ENCODE results near the gene NBEA.
"Not testable (repeated sequence)": the region's sequence is repeated elsewhere in the genome, so short reads cannot be mapped to it uniquely, and the experiment has no call there.

Gene NBEA

DNA sequence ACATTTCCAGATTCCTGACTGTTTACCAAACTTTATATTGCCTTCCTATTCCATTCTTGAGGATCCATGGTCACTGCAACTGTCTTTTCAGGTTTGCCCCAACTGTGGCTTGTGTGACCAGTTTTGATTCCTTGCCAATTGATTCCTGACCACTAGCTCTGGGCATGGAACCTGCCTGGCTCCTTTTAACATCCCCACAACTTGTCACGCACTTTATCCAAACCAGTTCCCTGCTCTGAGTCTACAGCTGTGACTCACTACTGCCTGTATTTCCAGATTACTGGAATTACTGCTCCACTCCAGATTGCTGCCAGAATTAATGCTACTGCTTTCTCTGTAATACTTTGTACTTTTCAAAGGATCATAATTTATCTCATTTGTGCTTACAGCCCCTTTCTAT is 13.4 kb upstream of the NBEA start:
- not testable (repeated sequence) for H3K9me3 ChIP-seq (ENCODE audit: control insufficient read depth, low read length); H3K27ac ChIP-seq (ENCODE audit: insufficient read depth, low read depth, low read length, poor library complexity, severe bottlenecking); H3K4me1 ChIP-seq (ENCODE audit: control insufficient read depth, insufficient read depth, low read length); H3K4me3 ChIP-seq (ENCODE audit: insufficient read depth, low read depth, low read length); H3K27me3 ChIP-seq (ENCODE audit: control insufficient read depth, insufficient read depth, low read length, poor library complexity, severe bottlenecking); H3K36me3 ChIP-seq (ENCODE audit: control insufficient read depth, insufficient read depth, low read length)
- 89 to 91% methylated on average over 1 of the region's 1 CpG for WGBS, 2 experiments

DNA sequence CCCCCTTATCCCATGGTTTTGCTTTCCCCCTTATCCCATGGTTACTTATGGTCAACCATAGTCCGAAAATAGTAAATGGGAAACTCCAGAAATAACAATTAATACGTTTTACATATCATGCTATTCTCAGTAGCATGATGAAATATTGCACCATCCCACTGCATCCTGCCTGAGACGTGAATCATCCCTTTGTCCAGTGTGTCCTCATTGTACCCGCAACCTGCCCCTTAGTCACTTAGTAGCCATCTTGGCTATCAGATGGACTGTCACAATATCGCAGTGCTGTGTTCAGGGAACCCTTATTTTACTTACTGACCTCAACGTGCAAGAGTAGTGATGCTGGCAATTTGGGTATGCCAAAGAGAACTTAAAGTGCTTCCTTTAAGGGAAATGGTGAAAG is 10.5 kb upstream of the NBEA start:
- Histone ChIP-seq H3K4me1 (ENCODE audit: control insufficient read depth, insufficient read depth, low read length) (no peaks in the 10 kb centered on the region), H3K27me3 (ENCODE audit: control insufficient read depth, insufficient read depth, low read length, poor library complexity, severe bottlenecking) (no peaks in the 10 kb centered on the region), H3K9me3 (ENCODE audit: control insufficient read depth, low read length) (no peaks in the 10 kb centered on the region), H3K27ac (ENCODE audit: insufficient read depth, low read depth, low read length, poor library complexity, severe bottlenecking) (no peak overlapping the region), H3K4me3 (ENCODE audit: insufficient read depth, low read depth, low read length) (no peak overlapping the region), H3K36me3 (ENCODE audit: control insufficient read depth, insufficient read depth, low read length) (no peaks in the 10 kb centered on the region)
- 91 to 92% methylated on average over 6 of the region's 6 CpGs for WGBS, 2 experiments

DNA sequence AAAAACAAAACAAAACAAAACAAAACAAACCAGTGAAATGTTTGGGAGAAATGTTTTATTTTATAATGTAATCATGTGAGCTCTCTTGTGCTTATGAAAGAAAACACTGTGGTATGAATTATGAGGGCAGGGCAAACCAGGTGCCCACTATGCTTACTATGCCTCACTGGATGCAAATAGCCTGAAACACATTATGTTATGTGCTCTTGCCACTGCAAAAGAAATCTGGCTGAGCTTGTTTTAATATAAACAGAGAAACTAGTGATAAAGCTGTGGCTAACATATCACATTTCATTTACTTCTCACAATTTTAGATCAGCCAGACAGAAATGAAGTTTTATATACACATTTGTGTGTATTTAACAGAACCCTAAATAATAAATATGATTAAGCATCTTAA is 8.7 kb upstream of the NBEA start:
- Histone ChIP-seq H3K27me3 (ENCODE audit: control insufficient read depth, insufficient read depth, low read length, poor library complexity, severe bottlenecking) (no peaks in the 10 kb centered on the region), H3K4me3 (ENCODE audit: insufficient read depth, low read depth, low read length) (no peak overlapping the region), H3K36me3 (ENCODE audit: control insufficient read depth, insufficient read depth, low read length) (no peaks in the 10 kb centered on the region), H3K27ac (ENCODE audit: insufficient read depth, low read depth, low read length, poor library complexity, severe bottlenecking) (no peak overlapping the region), H3K4me1 (ENCODE audit: control insufficient read depth, insufficient read depth, low read length) (no peaks in the 10 kb centered on the region), H3K9me3 (ENCODE audit: control insufficient read depth, low read length) (no peaks in the 10 kb centered on the region)

DNA sequence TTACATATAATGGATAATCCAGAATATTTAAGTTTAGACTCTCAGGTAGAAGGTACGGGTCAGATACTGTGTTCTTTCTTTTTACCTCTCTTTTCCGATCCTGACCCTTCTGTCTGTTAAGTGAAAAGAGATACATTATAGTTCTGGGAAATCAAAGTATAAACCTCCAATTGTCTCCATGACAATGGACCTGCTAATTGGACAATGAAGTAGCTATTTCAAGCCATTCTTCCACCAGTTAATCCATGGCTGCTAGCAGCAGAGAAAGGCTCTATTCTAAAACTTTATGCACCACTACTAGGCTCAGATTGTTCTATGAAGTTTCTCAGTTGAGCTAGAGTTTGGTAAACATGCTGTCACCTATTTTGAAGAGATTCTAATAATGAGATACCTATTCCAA is 8.3 kb upstream of the NBEA start:
- Histone ChIP-seq H3K4me3 (ENCODE audit: insufficient read depth, low read depth, low read length) (no peak overlapping the region), H3K9me3 (ENCODE audit: control insufficient read depth, low read length) (no peaks in the 10 kb centered on the region), H3K36me3 (ENCODE audit: control insufficient read depth, insufficient read depth, low read length) (no peaks in the 10 kb centered on the region), H3K27ac (ENCODE audit: insufficient read depth, low read depth, low read length, poor library complexity, severe bottlenecking) (no peak overlapping the region), H3K27me3 (ENCODE audit: control insufficient read depth, insufficient read depth, low read length, poor library complexity, severe bottlenecking) (no peaks in the 10 kb centered on the region), H3K4me1 (ENCODE audit: control insufficient read depth, insufficient read depth, low read length) (no peaks in the 10 kb centered on the region)
- 88 to 100% methylated on average over 2 of the region's 2 CpGs for WGBS, 2 experiments

DNA sequence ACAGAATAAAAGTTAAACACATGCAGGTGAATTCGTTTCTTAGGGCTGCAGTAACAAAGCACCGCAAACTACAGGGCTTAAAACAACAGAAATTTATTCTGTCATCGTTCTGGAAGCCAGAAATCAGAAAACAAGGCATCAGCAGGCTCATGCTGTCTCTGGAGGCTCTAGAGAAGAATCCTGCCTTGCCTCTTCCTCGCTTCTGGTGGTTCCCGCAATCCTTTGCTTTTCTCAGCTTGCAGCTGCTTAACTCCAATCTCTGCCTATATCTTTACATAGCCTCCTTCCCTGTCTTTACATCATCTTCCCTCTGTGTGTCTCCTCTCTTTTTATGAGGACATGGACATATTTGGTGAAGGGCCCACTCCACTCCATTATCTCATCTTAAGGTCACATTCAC is 6.2 kb upstream of the NBEA start:
- 81 to 88% methylated on average over 5 of the region's 5 CpGs for WGBS, 2 experiments
- Histone ChIP-seq H3K36me3 (ENCODE audit: control insufficient read depth, insufficient read depth, low read length) (no peaks in the 10 kb centered on the region), H3K27ac (ENCODE audit: insufficient read depth, low read depth, low read length, poor library complexity, severe bottlenecking) (no peak overlapping the region), H3K4me1 (ENCODE audit: control insufficient read depth, insufficient read depth, low read length) (no peaks in the 10 kb centered on the region), H3K9me3 (ENCODE audit: control insufficient read depth, low read length) (no peaks in the 10 kb centered on the region), H3K4me3 (ENCODE audit: insufficient read depth, low read depth, low read length) (no peak overlapping the region), H3K27me3 (ENCODE audit: control insufficient read depth, insufficient read depth, low read length, poor library complexity, severe bottlenecking) (no peaks in the 10 kb centered on the region)

DNA sequence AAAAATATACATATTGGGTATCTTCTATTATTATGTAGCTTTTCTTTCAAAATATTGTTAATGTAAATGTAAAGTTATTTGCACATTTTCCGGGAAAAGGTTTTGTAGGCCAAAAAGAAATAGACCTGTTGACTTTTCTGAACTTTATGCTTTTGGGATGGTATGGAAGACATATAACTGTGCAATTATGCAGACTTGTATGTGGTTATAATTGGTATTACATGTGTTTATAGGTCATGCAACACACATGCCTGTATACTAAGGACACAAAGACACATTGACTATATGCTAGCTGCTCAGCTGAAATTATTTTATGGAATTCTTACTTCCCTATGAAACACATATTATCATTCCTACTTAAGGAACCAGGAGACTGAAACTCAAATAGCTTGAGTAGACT is 2.3 kb upstream of the NBEA start:
- no peaks in the 10 kb centered on the region for H3K36me3 ChIP-seq (ENCODE audit: control insufficient read depth, insufficient read depth, low read length)
- WGBS, 2 experiments, result 88 to 95% methylated on average over 1 of the region's 1 CpG
- no peaks in the 10 kb centered on the region for H3K4me1 ChIP-seq (ENCODE audit: control insufficient read depth, insufficient read depth, low read length)
- H3K27me3 ChIP-seq (ENCODE audit: control insufficient read depth, insufficient read depth, low read length, poor library complexity, severe bottlenecking), result no peaks in the 10 kb centered on the region
- no peak overlapping the region for H3K27ac ChIP-seq (ENCODE audit: insufficient read depth, low read depth, low read length, poor library complexity, severe bottlenecking)
- H3K9me3 ChIP-seq (ENCODE audit: control insufficient read depth, low read length), result no peaks in the 10 kb centered on the region
- no peak overlapping the region for H3K4me3 ChIP-seq (ENCODE audit: insufficient read depth, low read depth, low read length)

DNA sequence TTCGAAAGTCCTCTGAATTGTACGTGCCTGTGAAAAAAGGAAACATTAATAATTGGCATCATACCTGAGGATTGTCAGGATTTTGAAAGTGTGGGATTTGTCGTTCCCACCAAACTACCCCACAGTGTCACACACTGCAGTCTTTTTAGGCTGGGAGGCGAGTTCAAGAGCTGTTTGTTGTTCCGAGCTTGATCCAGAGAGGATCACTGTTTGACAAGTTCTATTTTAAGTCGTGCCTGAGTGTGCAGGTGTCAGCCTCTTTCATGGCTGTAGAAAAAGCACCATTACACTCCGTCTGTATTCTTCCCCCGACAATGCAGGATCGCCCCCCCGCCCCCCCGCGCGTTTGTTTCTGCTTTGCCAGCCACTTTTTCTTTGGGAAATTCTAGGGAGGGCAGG is 635 bp upstream of the NBEA start:
- WGBS, 2 experiments, result 23 to 45% methylated on average over 7 to 13 of the region's 13 CpGs
- Histone ChIP-seq H3K4me3 (ENCODE audit: insufficient read depth, low read depth, low read length) (peak overlapping the region; percentile 93), H3K9me3 (ENCODE audit: control insufficient read depth, low read length) (no peaks in the 10 kb centered on the region), H3K27ac (ENCODE audit: insufficient read depth, low read depth, low read length, poor library complexity, severe bottlenecking) (no peak overlapping the region), H3K36me3 (ENCODE audit: control insufficient read depth, insufficient read depth, low read length) (no peaks in the 10 kb centered on the region), H3K27me3 (ENCODE audit: control insufficient read depth, insufficient read depth, low read length, poor library complexity, severe bottlenecking) (no peaks in the 10 kb centered on the region), H3K4me1 (ENCODE audit: control insufficient read depth, insufficient read depth, low read length) (peaks cover 4% of the 10 kb centered on the region)

DNA sequence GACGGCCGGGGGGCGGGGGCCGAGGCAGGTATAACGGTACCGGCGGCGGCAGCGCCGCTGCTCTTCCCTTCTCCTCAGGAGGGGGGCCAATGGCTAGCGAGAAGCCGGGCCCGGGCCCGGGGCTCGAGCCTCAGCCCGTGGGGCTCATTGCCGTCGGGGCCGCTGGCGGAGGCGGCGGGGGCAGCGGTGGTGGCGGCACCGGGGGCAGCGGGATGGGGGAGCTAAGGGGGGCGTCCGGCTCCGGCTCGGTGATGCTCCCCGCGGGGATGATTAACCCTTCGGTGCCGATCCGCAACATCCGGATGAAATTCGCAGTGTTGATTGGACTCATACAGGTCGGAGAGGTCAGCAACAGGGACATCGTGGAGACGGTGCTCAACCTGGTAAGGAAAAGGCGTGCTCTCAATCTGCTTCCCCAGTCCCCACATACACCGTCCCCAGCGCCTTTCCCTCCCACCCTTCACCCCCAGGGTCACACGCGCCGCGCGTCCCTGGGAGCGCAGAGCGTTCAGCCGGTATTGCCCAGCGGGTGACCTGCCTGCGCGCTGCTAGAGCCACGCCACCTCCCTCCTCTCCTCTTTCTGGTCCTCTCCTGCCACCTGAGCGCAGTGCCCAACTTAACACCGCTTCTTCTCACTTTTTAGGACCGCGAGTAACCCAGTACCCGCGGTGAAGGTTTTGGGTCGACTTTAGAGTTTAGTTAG is 814 bp downstream of the NBEA start:
- peaks cover 4% of the 10 kb centered on the region for H3K4me1 ChIP-seq (ENCODE audit: control insufficient read depth, insufficient read depth, low read length)
- H3K27me3 ChIP-seq (ENCODE audit: control insufficient read depth, insufficient read depth, low read length, poor library complexity, severe bottlenecking), result no peaks in the 10 kb centered on the region
- no peaks in the 10 kb centered on the region for H3K36me3 ChIP-seq (ENCODE audit: control insufficient read depth, insufficient read depth, low read length)
- no peaks in the 10 kb centered on the region for H3K9me3 ChIP-seq (ENCODE audit: control insufficient read depth, low read length)
- H3K27ac ChIP-seq (ENCODE audit: insufficient read depth, low read depth, low read length, poor library complexity, severe bottlenecking), result peak overlapping the region; percentile 83
- 0 to 1% methylated on average over 62 of the region's 62 CpGs for WGBS, 2 experiments
- H3K4me3 ChIP-seq (ENCODE audit: insufficient read depth, low read depth, low read length), result peak overlapping the region; percentile 93

DNA sequence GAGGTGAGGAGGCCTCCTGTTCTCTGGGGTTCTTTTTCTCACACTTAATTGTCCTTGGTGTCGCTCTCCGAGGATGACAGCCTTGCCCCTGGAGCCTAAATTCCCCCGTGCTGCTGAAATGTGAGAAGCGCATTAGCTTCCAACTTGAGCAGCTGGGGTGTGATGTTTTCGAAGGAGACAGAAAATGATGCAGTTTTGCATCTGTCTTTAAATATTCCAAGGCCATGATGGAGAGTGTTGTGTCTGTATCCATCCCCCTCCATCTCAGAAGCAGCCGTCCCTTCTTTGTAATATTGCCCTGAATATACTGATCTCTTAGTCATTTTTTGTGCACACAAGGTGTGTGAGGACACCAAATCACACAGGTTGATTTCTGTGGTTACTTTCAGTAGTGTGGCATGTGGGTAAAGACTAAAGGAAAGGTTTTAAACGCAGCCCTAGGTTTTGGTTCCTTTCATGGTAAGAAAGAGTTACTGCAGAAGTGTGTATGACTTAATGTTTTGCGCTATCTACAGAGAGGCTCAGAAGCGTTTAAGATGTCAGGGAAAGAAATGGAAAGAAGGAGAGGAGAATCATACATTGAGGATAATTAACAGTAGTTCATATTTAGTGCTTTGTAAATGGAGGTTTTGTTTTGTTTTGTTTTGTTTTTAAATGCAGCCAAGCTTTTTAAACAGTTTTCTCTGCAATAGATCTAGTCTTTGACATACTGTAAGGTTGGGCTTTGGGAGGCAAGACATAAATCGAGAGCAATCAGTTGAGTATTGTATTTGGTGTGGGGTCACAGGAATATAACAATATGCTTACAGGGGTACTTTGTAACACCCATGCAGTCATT is 1.6 kb downstream of the NBEA start:
- 9 to 15% methylated on average over 10 of the region's 10 CpGs for WGBS, 2 experiments
- Histone ChIP-seq H3K4me3 (ENCODE audit: insufficient read depth, low read depth, low read length) (peak overlapping the region; percentile 93), H3K9me3 (ENCODE audit: control insufficient read depth, low read length) (no peaks in the 10 kb centered on the region)

DNA sequence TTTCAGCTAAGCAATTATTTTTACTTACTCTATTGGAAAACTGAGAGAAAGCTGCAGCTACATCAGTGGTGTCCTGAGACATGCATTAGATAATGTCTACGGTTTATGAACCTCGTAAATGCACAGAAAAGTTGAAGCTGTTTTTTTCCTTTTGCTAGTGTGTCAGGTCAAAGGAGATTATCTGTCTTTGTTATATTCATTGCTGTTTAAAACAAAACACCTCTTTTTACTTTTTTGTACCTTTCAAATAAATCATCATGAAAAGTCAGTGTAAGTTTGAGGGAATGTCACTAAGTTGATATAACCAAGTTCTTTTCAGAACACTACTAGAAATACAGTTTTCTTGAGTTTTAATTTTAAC is 2.2 kb downstream of the NBEA start:
- H3K4me1 ChIP-seq (ENCODE audit: control insufficient read depth, insufficient read depth, low read length), result peaks cover 6% of the 10 kb centered on the region
- H3K9me3 ChIP-seq (ENCODE audit: control insufficient read depth, low read length), result no peaks in the 10 kb centered on the region
- no peaks in the 10 kb centered on the region for H3K27me3 ChIP-seq (ENCODE audit: control insufficient read depth, insufficient read depth, low read length, poor library complexity, severe bottlenecking)
- WGBS, 2 experiments, result 48 to 81% methylated on average over 2 of the region's 2 CpGs
- H3K4me3 ChIP-seq (ENCODE audit: insufficient read depth, low read depth, low read length), result peak overlapping the region; percentile 93
- no peaks in the 10 kb centered on the region for H3K36me3 ChIP-seq (ENCODE audit: control insufficient read depth, insufficient read depth, low read length)
- H3K27ac ChIP-seq (ENCODE audit: insufficient read depth, low read depth, low read length, poor library complexity, severe bottlenecking), result no peak overlapping the region

More for the DNA sequence above, 1.6 kb downstream of the NBEA start:
- Histone ChIP-seq H3K27ac (ENCODE audit: insufficient read depth, low read depth, low read length, poor library complexity, severe bottlenecking) (no peak overlapping the region), H3K4me1 (ENCODE audit: control insufficient read depth, insufficient read depth, low read length) (peaks cover 4% of the 10 kb centered on the region), H3K27me3 (ENCODE audit: control insufficient read depth, insufficient read depth, low read length, poor library complexity, severe bottlenecking) (no peaks in the 10 kb centered on the region), H3K36me3 (ENCODE audit: control insufficient read depth, insufficient read depth, low read length) (no peaks in the 10 kb centered on the region)
